Adipocyte (in vitro differentiated cells): Measurements from ENCODE around the gene RIC1.

Experiments used
- DNase-seq: peaks from one replicate; pipeline ENCODE4 v3.0.0-alpha.2; 2015; ENCODE audit warnings: low read depth
- H3K27me3 ChIP-seq: replicated peaks from 2 replicates; pipeline ENCODE4 v1.7.0; 2013; ENCODE audit warnings: mild to moderate bottlenecking, low read length, moderate library complexity; ENCODE audit not compliant: control insufficient read depth, insufficient read depth
- H3K36me3 ChIP-seq: 2 replicates; pipeline ENCODE4 v1.7.0; 2013; ENCODE audit warnings: low read length, mild to moderate bottlenecking, moderate library complexity; ENCODE audit not compliant: control insufficient read depth, insufficient read depth, severe bottlenecking
- H3K4me1 ChIP-seq: 2 replicates; pipeline ENCODE4 v1.7.0; 2013; ENCODE audit warnings: mild to moderate bottlenecking, low read length, moderate library complexity; ENCODE audit not compliant: control insufficient read depth, insufficient read depth
- H3K4me3 ChIP-seq: 2 replicates; pipeline ENCODE4 v1.7.0; 2013; ENCODE audit warnings: mild to moderate bottlenecking, low read length, moderate library complexity
- H3K9ac ChIP-seq: 2 replicates; pipeline ENCODE4 v1.7.0; 2013; ENCODE audit warnings: mild to moderate bottlenecking, low read length, moderate library complexity
- H3K9me3 ChIP-seq: 2 replicates; pipeline ENCODE4 v1.7.0; 2013; ENCODE audit warnings: mild to moderate bottlenecking, low read length, moderate library complexity; ENCODE audit not compliant: control insufficient read depth

The RIC1 gene

GRCh38 chr9:5596173-5596572, 32.7 kb upstream of the RIC1 start:
- Histone ChIP-seq H3K9ac (no peak overlapping the region), H3K4me3 (no peak overlapping the region), H3K36me3 (no peaks in the 10 kb centered on the region), H3K9me3 (no peaks in the 10 kb centered on the region), H3K27me3 (no peaks in the 10 kb centered on the region), H3K4me1 (no peaks in the 10 kb centered on the region)
- DNase-seq: no peak

- Histone ChIP-seq H3K9ac (peak overlapping the region; percentile 43), H3K9me3 (no peaks in the 10 kb centered on the region), H3K4me1 (peaks cover 22% of the 10 kb centered on the region), H3K4me3 (peak overlapping the region; percentile 70), H3K36me3 (no peaks in the 10 kb centered on the region), H3K27me3 (no peaks in the 10 kb centered on the region)
- peak; percentile 40 for DNase-seq
Measured at GRCh38 chr9:5608298-5609225, 20.3 kb upstream of the RIC1 start.

GRCh38 chr9:5609226-5609596, 19.7 kb upstream of the RIC1 start:
- Histone ChIP-seq H3K4me3 (peak overlapping the region; percentile 70), H3K4me1 (peaks cover 22% of the 10 kb centered on the region), H3K9me3 (no peaks in the 10 kb centered on the region), H3K9ac (peak overlapping the region; percentile 43), H3K27me3 (no peaks in the 10 kb centered on the region), H3K36me3 (no peaks in the 10 kb centered on the region)
- DNase-seq: no peak

GRCh38 chr9:5610491-5610890, 18.4 kb upstream of the RIC1 start:
- Histone ChIP-seq H3K27me3 (no peaks in the 10 kb centered on the region), H3K9me3 (no peaks in the 10 kb centered on the region), H3K9ac (no peak overlapping the region), H3K4me1 (peaks cover 22% of the 10 kb centered on the region), H3K4me3 (no peak overlapping the region), H3K36me3 (no peaks in the 10 kb centered on the region)
- no peak for DNase-seq

- no peaks in the 10 kb centered on the region for H3K36me3 ChIP-seq
- H3K9ac ChIP-seq: no peak overlapping the region
- no peaks in the 10 kb centered on the region for H3K27me3 ChIP-seq
- DNase-seq: peak; percentile 70
- no peaks in the 10 kb centered on the region for H3K9me3 ChIP-seq
- peaks cover 22% of the 10 kb centered on the region for H3K4me1 ChIP-seq
- H3K4me3 ChIP-seq: no peak overlapping the region
Measured at GRCh38 chr9:5611321-5612184, 17.4 kb upstream of the RIC1 start.

- peak; percentile 40 for DNase-seq
- no peaks in the 10 kb centered on the region for H3K36me3 ChIP-seq
- H3K27me3 ChIP-seq: no peaks in the 10 kb centered on the region
- peaks cover 22% of the 10 kb centered on the region for H3K4me1 ChIP-seq
- no peak overlapping the region for H3K4me3 ChIP-seq
- H3K9me3 ChIP-seq: no peaks in the 10 kb centered on the region
- H3K9ac ChIP-seq: no peak overlapping the region
Measured at GRCh38 chr9:5612185-5612530, 16.7 kb upstream of the RIC1 start.

GRCh38 chr9:5614192-5614591, 14.7 kb upstream of the RIC1 start:
- no peaks in the 10 kb centered on the region for H3K36me3 ChIP-seq
- H3K9ac ChIP-seq: no peak overlapping the region
- no peak for DNase-seq
- peaks cover 20% of the 10 kb centered on the region for H3K4me1 ChIP-seq
- no peak overlapping the region for H3K4me3 ChIP-seq
- no peaks in the 10 kb centered on the region for H3K9me3 ChIP-seq
- no peaks in the 10 kb centered on the region for H3K27me3 ChIP-seq

GRCh38 chr9:5614985-5615384, 13.9 kb upstream of the RIC1 start:
- Histone ChIP-seq H3K4me1 (peaks cover 17% of the 10 kb centered on the region), H3K9me3 (no peaks in the 10 kb centered on the region), H3K27me3 (no peaks in the 10 kb centered on the region), H3K9ac (no peak overlapping the region), H3K36me3 (no peaks in the 10 kb centered on the region), H3K4me3 (no peak overlapping the region)
- no peak for DNase-seq

GRCh38 chr9:5617749-5618148, 11.2 kb upstream of the RIC1 start:
- H3K27me3 ChIP-seq: no peaks in the 10 kb centered on the region
- no peak overlapping the region for H3K9ac ChIP-seq
- DNase-seq: no peak
- no peaks in the 10 kb centered on the region for H3K9me3 ChIP-seq
- no peaks in the 10 kb centered on the region for H3K36me3 ChIP-seq
- H3K4me1 ChIP-seq: peaks cover 15% of the 10 kb centered on the region
- H3K4me3 ChIP-seq: no peak overlapping the region

GRCh38 chr9:5620494-5620893, 8.4 kb upstream of the RIC1 start:
- Histone ChIP-seq H3K36me3 (no peaks in the 10 kb centered on the region), H3K9me3 (no peaks in the 10 kb centered on the region), H3K27me3 (no peaks in the 10 kb centered on the region), H3K9ac (no peak overlapping the region), H3K4me3 (no peak overlapping the region), H3K4me1 (peaks cover 14% of the 10 kb centered on the region)
- no peak for DNase-seq

GRCh38 chr9:5621327-5621726, 7.6 kb upstream of the RIC1 start:
- Histone ChIP-seq H3K9me3 (no peaks in the 10 kb centered on the region), H3K9ac (no peak overlapping the region), H3K4me3 (no peak overlapping the region), H3K4me1 (peaks cover 18% of the 10 kb centered on the region), H3K36me3 (no peaks in the 10 kb centered on the region), H3K27me3 (no peaks in the 10 kb centered on the region)
- DNase-seq: peak; percentile 45
